IPS-18a (cell line): ENCODE measurements around the gene ADGRL3.
"Not testable (repeated sequence)": the region's sequence is repeated elsewhere in the genome, so short reads cannot be mapped to it uniquely, and the experiment has no call there.

Source experiments
- H3K27ac ChIP-seq: one replicate; pipeline ENCODE4 v1.5.1; 2013; ENCODE audit warnings: low read length
- H3K27me3 ChIP-seq: one replicate; pipeline ENCODE4 v1.6.1; 2013; ENCODE audit warnings: mild to moderate bottlenecking, low read length; ENCODE audit not compliant: control insufficient read depth, insufficient read depth
- H3K36me3 ChIP-seq: one replicate; pipeline ENCODE4 v1.6.1; 2013; ENCODE audit warnings: low read depth, low read length; ENCODE audit not compliant: control insufficient read depth
- H3K4me1 ChIP-seq: one replicate; pipeline ENCODE4 v1.6.1; 2013; ENCODE audit warnings: low read depth, low read length; ENCODE audit not compliant: control insufficient read depth
- H3K4me3 ChIP-seq: one replicate; pipeline ENCODE4 v1.5.1; 2013; ENCODE audit warnings: low read length
- H3K9ac ChIP-seq: one replicate; pipeline ENCODE4 v1.6.1; 2013; ENCODE audit warnings: mild to moderate bottlenecking, low read length, moderate library complexity
- H3K9me3 ChIP-seq: one replicate; pipeline ENCODE4 v1.6.1; 2013; ENCODE audit warnings: low read depth, low read length; ENCODE audit not compliant: control insufficient read depth

The ADGRL3 gene

DNA sequence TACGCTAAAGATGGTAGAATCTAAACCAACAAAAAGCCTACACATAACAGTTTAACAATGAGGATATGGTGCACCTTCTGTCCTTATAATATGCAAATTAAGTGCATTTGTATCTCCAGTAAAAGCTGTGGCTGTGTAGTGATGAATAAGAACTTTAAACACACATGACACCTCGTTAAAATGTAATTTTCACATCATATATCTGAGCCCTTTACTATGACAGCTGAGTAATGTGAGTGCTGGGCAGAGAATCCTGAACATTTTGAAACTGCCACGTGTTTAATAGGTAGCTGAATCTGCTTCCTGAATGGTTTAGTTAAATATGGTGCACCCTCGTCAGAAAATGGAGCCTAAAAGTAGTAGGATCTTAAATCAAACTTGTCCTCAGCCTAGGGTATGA lies 540.8 kb downstream of the ADGRL3 start:
- no peak overlapping the region for H3K4me3 ChIP-seq
- peaks cover 8% of the 10 kb centered on the region for H3K9me3 ChIP-seq
- no peak overlapping the region for H3K9ac ChIP-seq
- H3K27me3 ChIP-seq = no peaks in the 10 kb centered on the region
- H3K4me1 ChIP-seq = no peaks in the 10 kb centered on the region
- peaks cover 42% of the 10 kb centered on the region for H3K36me3 ChIP-seq
- no peak overlapping the region for H3K27ac ChIP-seq

DNA sequence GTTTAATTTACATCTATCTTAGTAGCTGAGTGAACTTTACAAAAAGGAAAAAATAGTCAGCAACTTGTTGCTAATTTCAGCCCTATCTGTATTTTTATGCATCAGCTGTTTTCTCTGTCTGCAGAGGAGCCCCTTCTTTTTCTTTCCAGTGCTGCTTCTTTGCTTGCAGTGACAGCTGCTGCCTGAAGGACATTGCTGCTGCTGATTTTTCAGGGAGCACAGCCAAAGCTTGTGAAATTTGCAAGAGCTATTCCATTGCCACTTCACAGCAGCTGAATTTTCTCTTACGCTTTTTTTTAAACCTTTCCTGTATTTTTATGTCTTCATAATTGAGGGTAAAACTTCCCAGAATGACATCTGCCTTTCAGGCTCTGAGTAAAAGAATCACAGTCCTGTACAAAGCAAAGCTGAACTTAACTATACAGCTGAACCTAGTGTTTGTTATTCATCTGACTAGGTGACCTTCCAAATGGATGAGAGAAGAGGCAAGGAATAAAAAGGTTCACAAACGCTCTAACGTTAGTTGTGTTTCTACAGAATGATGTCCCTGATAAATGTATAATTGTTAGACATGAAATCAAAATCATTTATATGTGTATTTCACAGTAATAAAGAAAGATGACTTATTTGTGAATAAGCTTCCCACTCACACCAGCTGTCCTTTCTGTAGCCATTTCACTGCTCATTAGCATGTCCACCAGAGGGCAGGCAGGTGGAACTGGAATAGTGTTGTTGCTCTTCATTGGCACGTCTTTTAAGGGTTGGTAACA lies 541.4 kb downstream of the ADGRL3 start:
- no peak overlapping the region for H3K9ac ChIP-seq
- peak overlapping the region; percentile 8 for H3K4me3 ChIP-seq
- no peaks in the 10 kb centered on the region for H3K4me1 ChIP-seq
- no peak overlapping the region for H3K27ac ChIP-seq
- H3K36me3 ChIP-seq = peaks cover 42% of the 10 kb centered on the region
- peaks cover 8% of the 10 kb centered on the region for H3K9me3 ChIP-seq
- H3K27me3 ChIP-seq = no peaks in the 10 kb centered on the region

DNA sequence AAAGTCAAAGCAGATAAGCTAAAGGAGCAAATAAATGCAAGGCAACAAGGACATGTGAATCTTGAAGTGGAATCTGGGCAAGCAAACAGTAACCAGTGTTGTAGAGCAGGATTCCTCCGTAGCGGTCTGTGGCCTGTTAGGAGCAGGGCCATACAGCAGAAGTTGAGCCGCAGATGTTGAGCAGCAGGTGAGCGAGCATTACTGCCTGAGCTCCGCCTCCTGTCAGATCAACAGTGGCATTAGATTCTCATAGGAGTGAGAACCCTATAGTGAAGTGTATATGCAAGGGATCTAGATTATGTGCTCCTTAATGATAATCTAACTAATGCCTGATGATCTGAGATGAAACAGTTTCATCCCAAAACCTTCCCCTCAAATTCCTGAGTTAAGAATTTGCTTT lies 550.7 kb downstream of the ADGRL3 start:
- Histone ChIP-seq H3K4me1 (no peaks in the 10 kb centered on the region), H3K4me3 (no peak overlapping the region), H3K9ac (no peak overlapping the region), H3K27ac (no peak overlapping the region), H3K27me3 (no peaks in the 10 kb centered on the region), H3K9me3 (peaks cover 28% of the 10 kb centered on the region), H3K36me3 (peaks cover 35% of the 10 kb centered on the region)

DNA sequence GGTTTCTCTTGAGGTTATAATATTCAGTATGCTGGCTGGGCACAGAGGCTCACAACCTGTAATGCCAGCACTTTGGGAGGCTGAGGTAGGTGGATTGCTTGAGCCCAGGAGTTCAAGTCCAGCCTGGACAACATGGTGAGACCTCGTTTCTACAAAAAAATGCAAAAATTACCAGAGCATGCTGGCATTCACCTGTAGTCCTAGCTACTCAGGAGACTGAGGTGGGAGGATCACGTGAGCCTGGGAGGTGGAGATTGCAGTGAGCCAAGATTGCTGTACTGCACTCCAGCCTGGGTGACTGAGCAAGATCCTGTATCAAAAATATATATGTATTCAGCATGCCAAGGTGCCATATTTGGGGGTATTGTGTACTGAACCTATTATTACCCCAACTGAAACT lies 552.5 kb downstream of the ADGRL3 start:
- no peaks in the 10 kb centered on the region for H3K27me3 ChIP-seq
- no peak overlapping the region for H3K9ac ChIP-seq
- no peak overlapping the region for H3K27ac ChIP-seq
- H3K4me3 ChIP-seq = no peak overlapping the region
- no peaks in the 10 kb centered on the region for H3K4me1 ChIP-seq
- peaks cover 35% of the 10 kb centered on the region for H3K36me3 ChIP-seq
- H3K9me3 ChIP-seq = peaks cover 28% of the 10 kb centered on the region

DNA sequence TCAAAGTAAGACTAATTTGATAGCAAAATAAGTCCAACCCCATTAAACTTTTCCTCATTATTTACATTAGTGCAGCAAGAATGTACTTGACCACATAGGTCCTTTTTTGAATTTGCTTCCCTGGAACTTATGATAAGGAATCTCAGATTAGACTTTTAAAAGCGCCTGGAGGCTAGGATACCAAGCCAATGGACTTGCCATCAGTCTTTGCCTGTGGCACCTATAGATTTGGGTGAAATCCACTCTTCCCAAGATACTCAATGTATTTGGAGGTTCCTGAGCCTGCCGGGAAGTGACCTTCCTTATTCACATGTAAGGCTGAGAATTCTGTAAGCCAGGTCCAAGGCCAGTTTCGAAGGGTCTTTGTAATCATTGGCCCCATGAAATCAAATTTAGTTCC lies 553.6 kb downstream of the ADGRL3 start:
- peak overlapping the region; percentile 17 for H3K4me3 ChIP-seq
- H3K9ac ChIP-seq = no peak overlapping the region
- no peaks in the 10 kb centered on the region for H3K4me1 ChIP-seq
- no peaks in the 10 kb centered on the region for H3K27me3 ChIP-seq
- peaks cover 35% of the 10 kb centered on the region for H3K36me3 ChIP-seq
- no peak overlapping the region for H3K27ac ChIP-seq
- peaks cover 35% of the 10 kb centered on the region for H3K9me3 ChIP-seq

DNA sequence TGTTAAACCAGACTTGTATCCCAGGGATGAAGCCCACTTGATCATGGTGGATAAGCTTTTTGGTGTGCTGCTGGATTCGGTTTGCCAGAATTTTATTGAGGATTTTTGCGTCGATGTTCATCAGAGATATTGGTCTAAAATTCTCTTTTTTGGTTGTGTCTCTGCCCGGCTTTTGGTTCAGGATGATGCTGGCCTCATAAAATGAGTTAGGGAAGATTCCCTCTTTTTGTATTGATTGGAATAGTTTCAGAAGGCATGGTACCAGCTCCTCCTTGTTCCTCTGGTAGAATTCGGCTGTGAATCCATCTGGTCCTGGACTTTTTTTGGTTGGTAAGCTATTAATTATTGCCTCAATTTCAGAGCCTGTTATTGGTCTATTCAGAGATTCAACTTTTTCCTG lies 556.8 kb downstream of the ADGRL3 start:
- not testable (repeated sequence) for H3K9ac ChIP-seq, H3K27ac ChIP-seq, H3K4me1 ChIP-seq, H3K27me3 ChIP-seq, H3K4me3 ChIP-seq
- peaks cover 61% of the 10 kb centered on the region for H3K9me3 ChIP-seq
- H3K36me3 ChIP-seq = peaks cover 44% of the 10 kb centered on the region

DNA sequence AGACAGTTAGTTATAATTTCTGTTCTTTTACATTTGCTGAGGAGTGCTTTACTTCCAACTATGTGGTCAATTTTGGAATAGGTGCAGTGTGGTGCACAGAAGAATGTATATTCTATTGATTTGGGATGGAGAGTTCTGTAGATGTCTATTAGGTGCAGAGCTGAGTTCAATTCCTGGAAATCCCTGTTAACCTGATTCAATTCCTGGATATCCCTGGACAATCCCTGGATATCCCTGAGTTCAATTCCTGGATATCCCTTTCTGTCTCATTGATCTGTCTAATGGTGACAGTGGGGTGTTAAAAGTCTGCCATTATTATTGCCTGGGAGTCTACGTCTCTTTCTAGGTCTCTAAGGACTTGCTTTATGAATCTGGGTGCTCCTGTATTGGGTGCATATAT lies 557.9 kb downstream of the ADGRL3 start:
- H3K9ac ChIP-seq, H3K27ac ChIP-seq, H3K27me3 ChIP-seq, H3K4me1 ChIP-seq, H3K4me3 ChIP-seq: not testable (repeated sequence)
- Histone ChIP-seq H3K9me3 (peaks cover 62% of the 10 kb centered on the region), H3K36me3 (peaks cover 46% of the 10 kb centered on the region)

DNA sequence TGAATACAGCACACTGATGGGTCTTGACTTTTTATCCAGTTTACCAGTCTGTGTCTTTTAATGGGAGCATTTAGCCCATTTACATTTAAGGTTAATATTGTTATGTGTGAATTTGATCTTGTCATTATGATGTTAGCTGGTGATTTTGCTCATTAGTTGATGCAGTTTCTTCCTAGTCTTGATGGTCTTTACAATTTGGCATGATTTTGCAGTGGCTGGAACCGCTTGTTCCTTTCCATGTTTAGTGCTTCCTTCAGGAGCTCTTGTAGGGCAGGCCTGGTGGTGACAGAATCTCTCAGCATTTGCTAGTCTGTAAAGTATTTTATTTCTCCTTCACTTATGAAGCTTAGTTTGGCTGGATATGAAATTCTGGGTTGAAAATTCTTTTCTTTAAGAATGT lies 558.5 kb downstream of the ADGRL3 start:
- not testable (repeated sequence) for H3K27me3 ChIP-seq, H3K27ac ChIP-seq, H3K9ac ChIP-seq, H3K4me3 ChIP-seq, H3K4me1 ChIP-seq
- Histone ChIP-seq H3K9me3 (peaks cover 62% of the 10 kb centered on the region), H3K36me3 (peaks cover 46% of the 10 kb centered on the region)

DNA sequence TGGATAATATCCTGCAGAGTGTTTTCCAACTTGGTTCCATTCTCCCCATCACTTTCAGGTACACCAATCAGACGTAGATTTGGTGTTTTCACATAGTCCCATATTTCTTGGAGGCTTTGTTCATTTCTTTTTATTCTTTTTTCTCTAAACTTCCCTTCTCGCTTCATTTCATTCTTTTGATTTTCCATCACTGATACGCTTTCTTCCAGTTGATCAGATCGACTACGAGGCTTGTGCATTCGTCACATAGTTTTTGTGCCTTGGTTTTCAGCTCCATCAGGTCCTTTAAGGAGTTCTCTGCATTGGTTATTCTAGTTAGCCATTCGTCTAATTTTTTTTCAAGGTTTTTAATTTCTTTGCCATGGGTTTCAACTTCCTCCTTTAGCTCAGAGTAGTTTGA lies 559.1 kb downstream of the ADGRL3 start:
- H3K27me3 ChIP-seq, H3K4me1 ChIP-seq, H3K27ac ChIP-seq, H3K9ac ChIP-seq, H3K4me3 ChIP-seq: not testable (repeated sequence)
- peaks cover 49% of the 10 kb centered on the region for H3K36me3 ChIP-seq
- peaks cover 63% of the 10 kb centered on the region for H3K9me3 ChIP-seq

DNA sequence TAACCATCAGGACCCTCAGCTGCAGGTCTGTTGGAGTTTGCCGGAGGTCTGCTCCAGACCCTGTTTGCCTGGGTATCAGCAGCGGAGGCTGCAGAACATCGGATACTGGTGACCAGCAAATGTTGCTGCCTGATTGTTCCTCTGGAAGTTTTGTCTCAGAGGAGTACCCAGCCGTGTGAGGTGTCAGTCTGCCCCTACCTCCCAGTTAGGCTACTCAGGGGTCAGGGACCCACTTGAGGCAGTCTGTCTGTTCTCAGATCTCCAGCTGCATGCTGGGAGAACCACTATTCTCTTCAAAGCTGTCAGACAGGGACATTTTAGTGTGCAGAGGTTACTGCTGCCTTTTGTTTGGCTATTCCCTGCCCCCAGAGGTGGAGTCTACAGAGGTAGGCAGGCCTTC lies 559.8 kb downstream of the ADGRL3 start:
- Histone ChIP-seq H3K36me3 (peaks cover 51% of the 10 kb centered on the region), H3K9me3 (peaks cover 59% of the 10 kb centered on the region)
- H3K4me3 ChIP-seq, H3K9ac ChIP-seq, H3K27ac ChIP-seq, H3K4me1 ChIP-seq, H3K27me3 ChIP-seq: not testable (repeated sequence)

DNA sequence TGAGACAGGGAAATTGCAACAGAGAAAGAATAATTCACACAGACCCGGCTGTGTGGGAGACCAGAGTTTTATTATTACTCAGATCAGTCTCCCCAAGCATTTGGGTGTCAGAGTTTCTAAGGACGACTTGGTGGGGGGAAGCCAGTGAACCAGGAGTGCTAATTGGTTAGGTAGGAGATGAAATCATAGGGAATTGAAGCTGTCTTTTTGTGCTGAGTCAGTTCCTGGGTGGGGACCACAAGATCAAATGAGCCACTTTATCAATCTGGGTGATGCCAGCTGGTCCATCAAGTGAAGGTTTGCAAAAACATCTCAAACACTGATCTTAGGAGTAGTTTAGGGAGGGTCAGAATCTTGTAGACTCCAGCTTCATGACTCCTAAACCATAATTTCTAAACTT lies 560.7 kb downstream of the ADGRL3 start:
- no peaks in the 10 kb centered on the region for H3K4me1 ChIP-seq
- no peak overlapping the region for H3K27ac ChIP-seq
- H3K36me3 ChIP-seq = peaks cover 59% of the 10 kb centered on the region
- no peak overlapping the region for H3K9ac ChIP-seq
- H3K4me3 ChIP-seq = peak overlapping the region; percentile 37
- no peaks in the 10 kb centered on the region for H3K27me3 ChIP-seq
- H3K9me3 ChIP-seq = peaks cover 66% of the 10 kb centered on the region
